Endothelial cell of umbilical vein (primary cell): Measurements from ENCODE around the gene HOXC11.
A peak's percentile ranks its signal among the peaks of the same experiment; 100 is the strongest.

Source experiments
- EZH2 ChIP-seq: IDR thresholded peaks from 2 replicates; pipeline ENCODE4 v1.6.1; 2012; ENCODE audit warnings: borderline replicate concordance, low read depth, mild to moderate bottlenecking, moderate library complexity, low read length, inconsistent platforms; ENCODE audit not compliant: severe bottlenecking
- JUN ChIP-seq: IDR thresholded peaks from 2 replicates; pipeline ENCODE4 v1.6.1; 2011; ENCODE audit warnings: borderline replicate concordance, low read depth; ENCODE audit not compliant: insufficient read length, insufficient read depth
- POLR2A ChIP-seq: IDR thresholded peaks from 2 replicates; pipeline ENCODE4 v1.6.1; 2012; ENCODE audit warnings: low read depth, mild to moderate bottlenecking, control low read depth, low read length
- POLR2AphosphoS5 ChIP-seq: IDR thresholded peaks from 2 replicates; pipeline ENCODE4 v1.6.1; 2012; ENCODE audit warnings: low read depth, mild to moderate bottlenecking, control low read depth, low read length, moderate library complexity; ENCODE audit not compliant: insufficient read depth
- TF ChIP-seq, protein P1 (sequence below), 2 donors: IDR thresholded peaks; 1 replicate in 1 of 2; 2 replicates in 1 of 2; pipeline ENCODE4 v1.5.1; 2011; ENCODE audit warnings: low read length in 2 of 2, mild to moderate bottlenecking in 2 of 2, moderate library complexity in 2 of 2, control low read depth in 1 of 2, inconsistent platforms in 1 of 2, low read depth in 1 of 2; ENCODE audit not compliant: insufficient read depth in 1 of 2; ENCODE audit errors: extremely low read depth in 1 of 2
- TF ChIP-seq, protein P2 (sequence below): IDR thresholded peaks from 2 replicates; pipeline ENCODE4 v1.6.1; 2011; ENCODE audit not compliant: insufficient read depth, insufficient read length

DNA sequence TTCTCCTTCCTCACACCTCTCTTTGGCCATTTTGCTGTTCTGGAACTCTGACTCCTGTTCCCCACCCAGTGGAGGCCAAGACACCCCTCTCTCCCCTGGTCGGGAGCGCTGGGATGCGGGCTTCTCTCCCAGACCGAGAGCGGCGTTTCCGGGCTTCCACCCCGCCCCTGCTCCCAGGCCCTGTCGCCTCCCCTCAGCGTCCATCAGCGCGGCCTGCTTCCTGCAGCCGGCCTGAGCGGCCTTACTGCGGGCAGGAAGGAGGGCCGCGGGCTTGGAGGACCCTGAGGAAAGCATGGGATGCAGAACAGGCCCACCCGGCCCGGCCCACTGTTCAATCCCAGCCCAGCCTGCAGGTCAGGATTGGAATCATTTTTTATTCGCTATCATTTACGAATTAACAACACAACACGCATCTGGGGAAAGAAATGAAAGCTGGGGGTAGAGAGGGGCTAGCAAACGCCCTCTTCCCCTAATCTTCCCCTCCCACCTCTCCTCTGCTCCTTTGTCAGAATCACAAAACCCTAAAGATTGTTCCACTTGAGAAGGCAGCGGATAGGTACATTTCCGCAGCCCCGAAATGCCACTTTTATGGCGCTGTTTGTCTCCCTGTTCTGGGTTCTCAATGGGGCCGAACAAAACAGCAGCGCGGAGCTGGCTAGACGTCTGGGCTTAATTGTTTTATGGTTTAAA, 32.1 kb downstream of the HOXC11 start:
- TF ChIP-seq, protein P1, sequence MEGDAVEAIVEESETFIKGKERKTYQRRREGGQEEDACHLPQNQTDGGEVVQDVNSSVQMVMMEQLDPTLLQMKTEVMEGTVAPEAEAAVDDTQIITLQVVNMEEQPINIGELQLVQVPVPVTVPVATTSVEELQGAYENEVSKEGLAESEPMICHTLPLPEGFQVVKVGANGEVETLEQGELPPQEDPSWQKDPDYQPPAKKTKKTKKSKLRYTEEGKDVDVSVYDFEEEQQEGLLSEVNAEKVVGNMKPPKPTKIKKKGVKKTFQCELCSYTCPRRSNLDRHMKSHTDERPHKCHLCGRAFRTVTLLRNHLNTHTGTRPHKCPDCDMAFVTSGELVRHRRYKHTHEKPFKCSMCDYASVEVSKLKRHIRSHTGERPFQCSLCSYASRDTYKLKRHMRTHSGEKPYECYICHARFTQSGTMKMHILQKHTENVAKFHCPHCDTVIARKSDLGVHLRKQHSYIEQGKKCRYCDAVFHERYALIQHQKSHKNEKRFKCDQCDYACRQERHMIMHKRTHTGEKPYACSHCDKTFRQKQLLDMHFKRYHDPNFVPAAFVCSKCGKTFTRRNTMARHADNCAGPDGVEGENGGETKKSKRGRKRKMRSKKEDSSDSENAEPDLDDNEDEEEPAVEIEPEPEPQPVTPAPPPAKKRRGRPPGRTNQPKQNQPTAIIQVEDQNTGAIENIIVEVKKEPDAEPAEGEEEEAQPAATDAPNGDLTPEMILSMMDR (IDR thresholded peaks at IDR 0.05; ENCODE audit: extremely low read depth in 1 of 2, insufficient read depth in 1 of 2, low read depth in 1 of 2, low read length in 2 of 2) = no peak
- TF ChIP-seq JUN (no peak), POLR2AphosphoS5 (no peak), POLR2A (no peak), EZH2 (peak; percentile 92)
- TF ChIP-seq, protein P2, sequence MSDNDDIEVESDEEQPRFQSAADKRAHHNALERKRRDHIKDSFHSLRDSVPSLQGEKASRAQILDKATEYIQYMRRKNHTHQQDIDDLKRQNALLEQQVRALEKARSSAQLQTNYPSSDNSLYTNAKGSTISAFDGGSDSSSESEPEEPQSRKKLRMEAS = no peak
